Gastroesophageal sphincter (tissue), 3 donors: Measurements from ENCODE around the gene SPAG17.

Experiments used
- EP300 ChIP-seq: sonication (generic); formaldehyde crosslinking; IDR thresholded peaks from one replicate; pipeline ENCODE4 v1.6.1; 2017; ENCODE audit warnings: antibody characterized with exemption, mild to moderate bottlenecking
- POLR2A ChIP-seq, 2 donors: fragments of 450-650 bp; IDR thresholded peaks; one replicate each; pipeline ENCODE4 v1.6.1; 2017; ENCODE audit warnings: antibody characterized with exemption in 2 of 2, mild to moderate bottlenecking in 2 of 2, moderate library complexity in 1 of 2
- POLR2AphosphoS5 ChIP-seq: sonication (generic); formaldehyde crosslinking; IDR thresholded peaks from one replicate; pipeline ENCODE4 v1.6.1; 2017; ENCODE audit warnings: antibody characterized with exemption
- TF ChIP-seq, protein P1 (sequence below), 4 experiments: fragments of 200-600 bp in 2 of 4; fragments of 450-650 bp in 2 of 4; sonication (generic) in 1 of 4; IDR thresholded peaks; one replicate each; pipeline ENCODE4 v1.5.1; 2017 to 2019; ENCODE audit warnings: antibody characterized with exemption in 4 of 4, mild to moderate bottlenecking in 2 of 4, moderate library complexity in 2 of 4

DNA sequence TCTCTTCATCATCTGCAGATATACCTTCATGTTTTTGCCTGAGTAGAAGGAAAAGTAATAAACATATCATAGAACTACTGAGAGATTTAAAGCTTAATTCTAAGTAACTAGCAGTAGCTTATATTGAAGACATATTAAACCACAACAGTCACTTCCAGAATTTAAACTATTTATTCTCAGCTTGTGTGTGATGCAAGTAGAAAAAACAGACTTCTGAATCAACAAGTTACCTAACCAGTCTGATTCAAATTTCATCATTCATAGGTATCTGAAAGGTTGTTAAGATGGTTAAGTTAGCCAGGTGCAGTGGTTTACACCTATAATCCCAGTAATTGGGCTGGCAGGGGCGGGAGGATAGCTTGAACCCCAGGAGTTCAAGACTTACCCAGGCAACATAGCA lies 41.9 kb downstream of the SPAG17 start:
- TF ChIP-seq POLR2A (IDR thresholded peaks at IDR 0.05) (no peak), EP300 (no peak), POLR2AphosphoS5 (no peak)
- TF ChIP-seq, protein P1, sequence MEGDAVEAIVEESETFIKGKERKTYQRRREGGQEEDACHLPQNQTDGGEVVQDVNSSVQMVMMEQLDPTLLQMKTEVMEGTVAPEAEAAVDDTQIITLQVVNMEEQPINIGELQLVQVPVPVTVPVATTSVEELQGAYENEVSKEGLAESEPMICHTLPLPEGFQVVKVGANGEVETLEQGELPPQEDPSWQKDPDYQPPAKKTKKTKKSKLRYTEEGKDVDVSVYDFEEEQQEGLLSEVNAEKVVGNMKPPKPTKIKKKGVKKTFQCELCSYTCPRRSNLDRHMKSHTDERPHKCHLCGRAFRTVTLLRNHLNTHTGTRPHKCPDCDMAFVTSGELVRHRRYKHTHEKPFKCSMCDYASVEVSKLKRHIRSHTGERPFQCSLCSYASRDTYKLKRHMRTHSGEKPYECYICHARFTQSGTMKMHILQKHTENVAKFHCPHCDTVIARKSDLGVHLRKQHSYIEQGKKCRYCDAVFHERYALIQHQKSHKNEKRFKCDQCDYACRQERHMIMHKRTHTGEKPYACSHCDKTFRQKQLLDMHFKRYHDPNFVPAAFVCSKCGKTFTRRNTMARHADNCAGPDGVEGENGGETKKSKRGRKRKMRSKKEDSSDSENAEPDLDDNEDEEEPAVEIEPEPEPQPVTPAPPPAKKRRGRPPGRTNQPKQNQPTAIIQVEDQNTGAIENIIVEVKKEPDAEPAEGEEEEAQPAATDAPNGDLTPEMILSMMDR (IDR thresholded peaks at IDR 0.05): no peak
